ENCODE measurements around the gene ARF1.

Gene ARF1

GRCh38 chr1:228048659-228049298, 33.7 kb upstream of the ARF1 start:
- DNase-seq (ENCODE audit: low read depth in 2 of 2, low spot score in 1 of 2) = no peak

DNA sequence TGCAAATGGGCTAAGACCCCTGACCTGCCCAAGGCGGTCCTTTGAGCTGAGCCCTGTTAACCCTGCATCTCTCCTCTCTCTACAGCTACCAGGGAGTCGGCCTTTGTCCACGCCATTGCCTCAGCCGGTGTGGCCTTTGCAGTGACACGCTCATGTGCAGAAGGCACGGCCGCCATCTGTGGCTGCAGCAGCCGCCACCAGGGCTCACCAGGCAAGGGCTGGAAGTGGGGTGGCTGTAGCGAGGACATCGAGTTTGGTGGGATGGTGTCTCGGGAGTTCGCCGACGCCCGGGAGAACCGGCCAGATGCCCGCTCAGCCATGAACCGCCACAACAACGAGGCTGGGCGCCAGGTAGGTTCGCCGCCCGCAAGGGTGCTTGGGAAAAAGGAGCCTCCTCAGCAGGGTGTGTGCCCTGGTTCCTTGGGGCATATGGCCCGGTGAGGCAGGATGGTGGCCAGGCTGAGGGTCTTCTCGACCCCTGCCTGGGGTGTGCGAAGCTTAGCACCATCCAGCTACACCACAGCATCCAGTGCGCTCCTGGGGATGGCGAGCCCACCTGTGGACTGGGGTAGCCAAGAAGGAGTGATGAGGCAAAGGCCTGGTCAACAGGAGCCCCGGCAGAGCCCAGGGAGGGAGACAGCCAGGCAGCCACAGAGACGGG, 31.8 kb upstream of the ARF1 start:
- DNase-seq (ENCODE audit: low read depth in 2 of 2, low spot score in 1 of 2) = no peak

GRCh38 chr1:228058172-228058948, 24.1 kb upstream of the ARF1 start:
- no peak for DNase-seq (ENCODE audit: low read depth in 2 of 2, low spot score in 1 of 2)

DNA sequence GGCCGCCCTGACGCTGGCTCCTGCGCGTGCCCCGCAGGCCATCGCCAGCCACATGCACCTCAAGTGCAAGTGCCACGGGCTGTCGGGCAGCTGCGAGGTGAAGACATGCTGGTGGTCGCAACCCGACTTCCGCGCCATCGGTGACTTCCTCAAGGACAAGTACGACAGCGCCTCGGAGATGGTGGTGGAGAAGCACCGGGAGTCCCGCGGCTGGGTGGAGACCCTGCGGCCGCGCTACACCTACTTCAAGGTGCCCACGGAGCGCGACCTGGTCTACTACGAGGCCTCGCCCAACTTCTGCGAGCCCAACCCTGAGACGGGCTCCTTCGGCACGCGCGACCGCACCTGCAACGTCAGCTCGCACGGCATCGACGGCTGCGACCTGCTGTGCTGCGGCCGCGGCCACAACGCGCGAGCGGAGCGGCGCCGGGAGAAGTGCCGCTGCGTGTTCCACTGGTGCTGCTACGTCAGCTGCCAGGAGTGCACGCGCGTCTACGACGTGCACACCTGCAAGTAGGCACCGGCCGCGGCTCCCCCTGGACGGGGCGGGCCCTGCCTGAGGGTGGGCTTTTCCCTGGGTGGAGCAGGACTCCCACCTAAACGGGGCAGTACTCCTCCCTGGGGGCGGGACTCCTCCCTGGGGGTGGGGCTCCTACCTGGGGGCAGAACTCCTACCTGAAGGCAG, 23.4 kb upstream of the ARF1 start:
- no peak for DNase-seq (ENCODE audit: low read depth in 2 of 2, low spot score in 1 of 2)

- DNase-seq (ENCODE audit: low read depth in 2 of 2, low spot score in 1 of 2) = no peak
Measured at GRCh38 chr1:228059634-228060457, 22.7 kb upstream of the ARF1 start.

DNA sequence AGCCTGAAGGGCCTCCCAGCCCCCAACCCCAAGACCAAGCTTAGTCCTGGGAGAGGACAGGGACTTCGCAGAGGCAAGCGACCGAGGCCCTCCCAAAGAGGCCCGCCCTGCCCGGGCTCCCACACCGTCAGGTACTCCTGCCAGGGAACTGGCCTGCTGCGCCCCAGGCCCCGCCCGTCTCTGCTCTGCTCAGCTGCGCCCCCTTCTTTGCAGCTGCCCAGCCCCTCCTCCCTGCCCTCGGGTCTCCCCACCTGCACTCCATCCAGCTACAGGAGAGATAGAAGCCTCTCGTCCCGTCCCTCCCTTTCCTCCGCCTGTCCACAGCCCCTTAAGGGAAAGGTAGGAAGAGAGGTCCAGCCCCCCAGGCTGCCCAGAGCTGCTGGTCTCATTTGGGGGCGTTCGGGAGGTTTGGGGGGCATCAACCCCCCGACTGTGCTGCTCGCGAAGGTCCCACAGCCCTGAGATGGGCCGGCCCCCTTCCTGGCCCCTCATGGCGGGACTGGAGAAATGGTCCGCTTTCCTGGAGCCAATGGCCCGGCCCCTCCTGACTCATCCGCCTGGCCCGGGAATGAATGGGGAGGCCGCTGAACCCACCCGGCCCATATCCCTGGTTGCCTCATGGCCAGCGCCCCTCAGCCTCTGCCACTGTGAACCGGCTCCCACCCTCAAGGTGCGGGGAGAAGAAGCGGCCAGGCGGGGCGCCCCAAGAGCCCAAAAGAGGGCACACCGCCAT, 21.9 kb upstream of the ARF1 start:
- DNase-seq (ENCODE audit: low read depth in 2 of 2, low spot score in 1 of 2) = no peak

GRCh38 chr1:228061411-228062084, 21.0 kb upstream of the ARF1 start:
- DNase-seq (ENCODE audit: low read depth in 2 of 2, low spot score in 1 of 2) = no peak

GRCh38 chr1:228062085-228062791, 20.3 kb upstream of the ARF1 start:
- no peak for DNase-seq (ENCODE audit: low read depth in 2 of 2, low spot score in 1 of 2)

DNA sequence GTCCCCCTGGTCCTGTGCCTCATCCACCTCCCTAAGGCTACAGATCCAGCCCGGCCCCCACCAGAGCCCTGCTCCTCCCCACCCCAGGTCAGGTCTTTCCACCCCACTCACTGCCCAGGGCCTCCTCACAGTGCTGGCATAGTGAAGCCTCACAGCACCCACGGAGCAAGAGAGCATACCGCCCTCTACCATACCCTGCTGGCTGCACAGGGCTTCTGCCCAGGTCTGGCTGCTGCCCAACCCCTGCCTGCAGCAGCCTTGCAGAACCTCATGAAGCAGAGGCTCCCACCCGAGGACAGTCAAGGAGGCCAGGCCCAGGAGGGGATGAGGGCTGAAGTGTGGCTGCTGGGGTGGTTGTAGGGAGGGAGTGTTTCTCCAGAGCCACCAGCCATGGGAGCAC, 19.7 kb upstream of the ARF1 start:
- DNase-seq (ENCODE audit: low read depth in 2 of 2, low spot score in 1 of 2) = no peak

DNA sequence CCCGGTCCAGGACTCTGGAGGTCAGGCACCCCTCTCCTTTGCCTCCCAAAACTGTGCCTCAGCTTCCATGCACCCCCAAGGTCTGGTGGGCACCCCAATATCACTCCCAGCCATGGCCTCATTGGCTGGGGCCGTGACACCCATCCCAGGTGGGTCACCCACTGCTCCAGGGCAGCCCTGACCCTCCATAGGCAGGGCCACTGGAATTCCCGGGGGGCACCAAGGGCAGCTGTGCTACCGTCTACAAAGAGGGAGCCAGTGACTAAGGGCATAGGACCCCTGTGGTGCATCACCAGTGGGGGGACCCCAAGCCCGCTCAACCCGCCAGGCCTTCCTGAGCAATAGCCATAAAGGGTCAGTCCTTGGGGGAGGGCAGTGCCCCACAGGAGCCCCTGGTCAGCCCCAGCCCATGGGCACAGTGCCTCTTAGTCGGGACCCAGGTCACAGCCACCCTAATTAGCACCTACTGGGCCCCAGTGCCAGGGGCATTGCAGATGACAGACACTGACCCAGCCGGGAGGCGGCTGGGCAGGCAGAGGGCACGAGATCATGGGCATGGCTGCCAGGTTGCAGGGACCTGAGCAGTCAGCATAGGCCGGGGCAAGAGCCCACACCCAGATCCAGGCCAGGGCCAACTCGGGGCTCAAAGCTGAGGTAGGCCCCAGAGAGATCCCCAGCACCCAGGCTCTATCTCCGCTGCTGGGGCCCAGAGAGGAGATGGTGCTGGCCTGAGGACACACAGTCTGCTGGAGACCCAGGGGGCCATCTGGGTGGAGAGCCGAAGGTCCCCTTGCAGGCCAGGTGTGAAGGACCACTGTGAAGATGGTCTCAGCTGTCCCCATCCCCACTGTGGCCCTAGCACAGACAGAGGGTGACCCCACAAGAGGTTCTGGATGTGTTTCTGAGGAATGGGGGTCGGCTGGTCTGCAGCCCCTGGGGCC, 19.0 kb upstream of the ARF1 start:
- no peak for DNase-seq (ENCODE audit: low read depth in 2 of 2, low spot score in 1 of 2)

DNA sequence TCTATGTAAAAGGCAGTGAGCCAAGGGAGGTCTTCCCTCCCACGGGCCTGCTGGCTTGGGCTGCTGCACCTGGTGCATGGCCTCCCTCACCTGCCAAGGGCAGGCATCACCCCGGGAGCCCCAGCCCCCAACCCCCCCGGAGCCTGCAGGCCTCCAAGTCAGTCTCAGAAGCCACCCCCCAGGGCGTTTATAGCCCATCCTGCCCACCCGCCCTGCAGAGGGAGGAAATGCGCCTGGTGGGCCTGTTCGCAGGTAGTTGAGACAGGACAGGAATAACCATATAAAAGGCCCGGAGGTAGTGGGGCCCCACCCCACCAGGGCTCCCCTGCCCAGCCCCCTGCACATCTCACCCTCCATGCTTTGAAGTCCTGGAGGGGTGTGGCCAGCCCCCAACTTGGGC, 18.2 kb upstream of the ARF1 start:
- DNase-seq (ENCODE audit: low read depth in 2 of 2, low spot score in 1 of 2) = no peak

GRCh38 chr1:228064741-228065542, 17.6 kb upstream of the ARF1 start:
- DNase-seq (ENCODE audit: low read depth in 2 of 2, low spot score in 1 of 2) = no peak

- DNase-seq (ENCODE audit: low read depth in 2 of 2, low spot score in 1 of 2) = no peak
Measured at GRCh38 chr1:228065543-228066347, 16.8 kb upstream of the ARF1 start.

DNA sequence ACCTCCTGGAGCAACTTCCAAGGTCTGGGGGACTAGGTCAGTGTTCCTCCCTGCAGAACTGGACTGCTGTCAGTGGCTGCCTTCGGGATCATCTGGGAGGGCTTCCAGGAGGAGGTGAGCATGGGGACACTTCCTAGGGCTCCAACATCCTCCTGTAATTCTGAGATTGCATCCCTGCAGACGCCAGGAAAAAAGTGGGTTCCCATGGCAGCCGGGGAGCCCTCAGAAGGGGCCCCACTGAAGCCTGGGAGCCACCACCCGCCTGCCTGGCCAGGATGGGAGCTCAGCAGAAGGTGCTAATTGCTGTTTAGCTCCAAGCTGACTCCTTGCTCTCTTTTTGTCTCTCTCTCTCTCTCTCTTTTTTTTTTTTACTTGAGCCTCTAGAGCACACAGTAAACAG, 16.1 kb upstream of the ARF1 start:
- no peak for DNase-seq (ENCODE audit: low read depth in 2 of 2, low spot score in 1 of 2)

- no peak for DNase-seq (ENCODE audit: low read depth in 2 of 2, low spot score in 1 of 2)
Measured at GRCh38 chr1:228066891-228067654, 15.4 kb upstream of the ARF1 start.

DNA sequence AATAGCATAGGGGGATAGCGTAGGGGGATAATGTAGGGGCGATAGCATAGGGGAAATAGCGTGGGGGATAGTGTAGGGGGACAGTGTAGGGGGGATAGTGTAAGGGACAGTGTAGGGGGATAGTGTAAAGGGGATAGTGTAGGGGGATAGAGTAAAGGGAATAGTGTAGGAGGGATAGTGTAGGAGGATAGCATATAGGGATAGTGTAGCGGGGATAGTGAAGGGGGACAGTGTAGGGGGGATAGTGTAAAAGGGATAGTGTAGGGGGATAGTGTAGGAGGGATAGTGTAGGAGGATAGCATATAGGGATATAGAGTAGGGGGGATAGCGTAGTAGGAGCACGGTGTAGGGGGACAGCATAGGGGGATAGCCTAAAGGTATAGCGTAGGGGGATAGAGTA, 14.1 kb upstream of the ARF1 start:
- no peak for DNase-seq (ENCODE audit: low read depth in 2 of 2, low spot score in 1 of 2)

Measured in stimulated activated CD8-positive, alpha-beta memory T cell treated with anti-CD3 and anti-CD28 coated beads, Interleukin-4, amount 100 ng/mL, for 1 hour (primary cell).